ENCODE data around the gene CHIA.

Gene CHIA

GRCh38 chr1:111290630-111291029 lies at the start of gene CHIA:
CHIA (plus strand) TSS chr1:111290851; CDS start chr1:111310468, 19,617 bp downstream.
- DNase-seq = no peak

- no peak for DNase-seq
Observed at GRCh38 chr1:111241797-111242196, 48.9 kb upstream of the CHIA start.

GRCh38 chr1:111242805-111243523 lies 47.7 kb upstream of the CHIA start:
- no peak for DNase-seq

GRCh38 chr1:111247125-111247838 lies 43.4 kb upstream of the CHIA start:
- no peak for DNase-seq

GRCh38 chr1:111249960-111250359 lies 40.7 kb upstream of the CHIA start:
- no peak for DNase-seq

- DNase-seq = no peak
Observed at GRCh38 chr1:111251570-111251969, 39.1 kb upstream of the CHIA start.

- DNase-seq = no peak
Observed at GRCh38 chr1:111252786-111253185, 37.9 kb upstream of the CHIA start.

GRCh38 chr1:111253876-111254275 lies 36.8 kb upstream of the CHIA start:
- no peak for DNase-seq

GRCh38 chr1:111256988-111257658 lies 33.5 kb upstream of the CHIA start:
- no peak for DNase-seq

GRCh38 chr1:111267801-111268508 lies 22.7 kb upstream of the CHIA start:
- no peak for DNase-seq

- no peak for DNase-seq
Observed at GRCh38 chr1:111269825-111270406, 20.7 kb upstream of the CHIA start.

GRCh38 chr1:111270771-111271463 lies 19.7 kb upstream of the CHIA start:
- no peak for DNase-seq

- DNase-seq = no peak
Observed at GRCh38 chr1:111271464-111271801, 19.2 kb upstream of the CHIA start.

- no peak for DNase-seq
Observed at GRCh38 chr1:111272081-111272480, 18.6 kb upstream of the CHIA start.

- DNase-seq = no peak
Observed at GRCh38 chr1:111274653-111275052, 16.0 kb upstream of the CHIA start.

GRCh38 chr1:111275079-111275478 lies 15.6 kb upstream of the CHIA start:
- no peak for DNase-seq

- DNase-seq = no peak
Observed at GRCh38 chr1:111275780-111276433, 14.7 kb upstream of the CHIA start.

- DNase-seq = no peak
Observed at GRCh38 chr1:111279144-111279543, 11.5 kb upstream of the CHIA start.

GRCh38 chr1:111280267-111280666 lies 10.4 kb upstream of the CHIA start:
- no peak for DNase-seq

GRCh38 chr1:111281411-111281810 lies 9.2 kb upstream of the CHIA start:
- no peak for DNase-seq

GRCh38 chr1:111283838-111284237 lies 6.8 kb upstream of the CHIA start:
- DNase-seq = no peak

- DNase-seq = no peak
Observed at GRCh38 chr1:111285879-111286278, 4.8 kb upstream of the CHIA start.

All from NK-92 treated with Interleukin-12 subunit alpha and Interleukin-12 subunit beta, amount 100 ng/mL, for 24 hours (cell line).